Measurements from ENCODE around the gene PNLIP.

Gene PNLIP

DNA sequence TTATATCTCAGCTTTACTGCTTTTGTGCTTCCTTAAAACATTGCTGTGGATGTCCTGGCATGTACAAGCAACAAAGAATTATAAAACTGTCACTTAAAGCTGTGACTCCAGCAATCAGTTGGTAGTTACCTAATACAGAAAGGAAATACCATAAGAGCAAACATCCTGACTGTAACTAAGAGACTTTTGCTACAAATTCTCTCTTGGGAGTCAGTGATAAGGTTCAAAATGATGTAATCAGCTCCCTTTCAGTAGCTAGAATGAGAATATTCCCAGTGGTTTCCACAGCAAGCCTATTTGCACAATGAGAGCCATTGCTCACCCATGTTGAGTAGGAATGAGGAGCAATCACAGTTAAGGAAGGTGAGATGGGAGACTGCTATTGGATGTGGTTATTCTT is 52.6 kb downstream of the PNLIP start:
- TF ChIP-seq EZH2 (IDR thresholded peaks at IDR 0.05; ENCODE audit: borderline replicate concordance, low read length) (no peak), CTCF (IDR thresholded peaks at IDR 0.05; ENCODE audit: low read length) (no peak)
- no peaks in the 10 kb centered on the region for H3K79me2 ChIP-seq (ENCODE audit: insufficient read depth, low read length)
- no peak overlapping the region for H3K4me3 ChIP-seq (ENCODE audit: low read depth, low read length, poor library complexity, severe bottlenecking)

DNA sequence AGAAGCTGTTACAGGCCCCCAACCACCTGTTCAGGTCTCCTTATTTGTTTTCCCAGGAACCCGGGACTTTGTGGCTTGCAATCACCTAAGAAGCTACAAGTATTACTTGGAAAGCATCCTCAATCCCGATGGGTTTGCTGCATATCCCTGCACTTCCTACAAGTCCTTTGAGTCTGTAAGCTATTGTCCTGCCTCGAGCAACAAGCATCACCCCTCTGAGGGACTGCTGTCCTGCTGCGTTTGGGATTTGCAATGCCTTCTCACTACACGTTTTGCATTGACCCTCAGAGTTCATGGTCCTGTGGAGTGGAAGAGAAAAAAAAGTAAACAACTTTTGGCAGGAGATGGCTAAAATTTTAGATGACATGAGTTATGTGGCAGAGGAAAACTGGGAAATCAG is 54.3 kb downstream of the PNLIP start:
- Histone ChIP-seq H3F3A (ENCODE audit: insufficient read depth, low read length) (no peaks in the 10 kb centered on the region), H3K27me3 (ENCODE audit: insufficient read depth, low read length) (no peaks in the 10 kb centered on the region), H3K9me2 (ENCODE audit: low read depth, low read length) (no peaks in the 10 kb centered on the region), H3K79me2 (ENCODE audit: insufficient read depth, low read length) (no peaks in the 10 kb centered on the region), H3K4me1 (ENCODE audit: insufficient read depth, low read length, severe bottlenecking) (no peaks in the 10 kb centered on the region), H3K27ac (ENCODE audit: low read depth, low read length, poor library complexity, severe bottlenecking) (no peak overlapping the region), H3K4me3 (ENCODE audit: low read depth, low read length, poor library complexity, severe bottlenecking) (no peak overlapping the region), H3K4me2 (ENCODE audit: low read length) (no peak overlapping the region), H2AFZ (ENCODE audit: low read length) (no peak overlapping the region), H3K36me3 (ENCODE audit: insufficient read depth, low read length) (no peaks in the 10 kb centered on the region), H3K9ac (ENCODE audit: low read length) (no peak overlapping the region), H4K20me1 (ENCODE audit: insufficient read depth, low read length) (no peaks in the 10 kb centered on the region), H3K9me3 (ENCODE audit: low read length) (no peaks in the 10 kb centered on the region)
- TF ChIP-seq EZH2 (IDR thresholded peaks at IDR 0.05; ENCODE audit: borderline replicate concordance, low read length) (no peak), CTCF (IDR thresholded peaks at IDR 0.05; ENCODE audit: low read length) (no peak)

More for the DNA sequence above, 52.6 kb downstream of the PNLIP start:
- Histone ChIP-seq H3K9me2 (ENCODE audit: low read depth, low read length) (no peaks in the 10 kb centered on the region), H3K27ac (ENCODE audit: low read depth, low read length, poor library complexity, severe bottlenecking) (no peak overlapping the region), H3K4me2 (ENCODE audit: low read length) (no peak overlapping the region), H3K9me3 (ENCODE audit: low read length) (no peaks in the 10 kb centered on the region), H3K9ac (ENCODE audit: low read length) (no peak overlapping the region), H4K20me1 (ENCODE audit: insufficient read depth, low read length) (no peaks in the 10 kb centered on the region), H3F3A (ENCODE audit: insufficient read depth, low read length) (no peaks in the 10 kb centered on the region), H3K4me1 (ENCODE audit: insufficient read depth, low read length, severe bottlenecking) (no peaks in the 10 kb centered on the region), H3K27me3 (ENCODE audit: insufficient read depth, low read length) (no peaks in the 10 kb centered on the region), H3K36me3 (ENCODE audit: insufficient read depth, low read length) (no peaks in the 10 kb centered on the region), H2AFZ (ENCODE audit: low read length) (no peak overlapping the region)

GRCh38 chr10:116602648-116603400 is 57.1 kb downstream of the PNLIP start:
- no peaks in the 10 kb centered on the region for H3K36me3 ChIP-seq (ENCODE audit: insufficient read depth, low read length)
- H3K9ac ChIP-seq (ENCODE audit: low read length), result no peak overlapping the region
- H3K4me1 ChIP-seq (ENCODE audit: insufficient read depth, low read length, severe bottlenecking), result no peaks in the 10 kb centered on the region
- H3K9me2 ChIP-seq (ENCODE audit: low read depth, low read length), result no peaks in the 10 kb centered on the region
- no peak overlapping the region for H2AFZ ChIP-seq (ENCODE audit: low read length)
- TF ChIP-seq EZH2 (IDR thresholded peaks at IDR 0.05; ENCODE audit: borderline replicate concordance, low read length), result no peak
- TF ChIP-seq CTCF (IDR thresholded peaks at IDR 0.05; ENCODE audit: low read length), result no peak
- H3F3A ChIP-seq (ENCODE audit: insufficient read depth, low read length), result no peaks in the 10 kb centered on the region
- no peak overlapping the region for H3K27ac ChIP-seq (ENCODE audit: low read depth, low read length, poor library complexity, severe bottlenecking)
- H4K20me1 ChIP-seq (ENCODE audit: insufficient read depth, low read length), result no peaks in the 10 kb centered on the region
- H3K27me3 ChIP-seq (ENCODE audit: insufficient read depth, low read length), result no peaks in the 10 kb centered on the region
- no peak overlapping the region for H3K4me2 ChIP-seq (ENCODE audit: low read length)
- no peaks in the 10 kb centered on the region for H3K79me2 ChIP-seq (ENCODE audit: insufficient read depth, low read length)
- H3K9me3 ChIP-seq (ENCODE audit: low read length), result no peaks in the 10 kb centered on the region
- H3K4me3 ChIP-seq (ENCODE audit: low read depth, low read length, poor library complexity, severe bottlenecking), result no peak overlapping the region
